Mesodermal cell (in vitro differentiated cells): ENCODE results near the gene RBFOX2.
"Not testable (repeated sequence)": the region's sequence is repeated elsewhere in the genome, so short reads cannot be mapped to it uniquely, and the experiment has no call there.

Experiments
- H3K27ac ChIP-seq: 2 replicates; pipeline ENCODE4 v1.7.0; 2013; ENCODE audit warnings: mild to moderate bottlenecking, low read depth, low read length, moderate library complexity; ENCODE audit not compliant: severe bottlenecking
- H3K36me3 ChIP-seq: 2 replicates; pipeline ENCODE4 v1.7.1; 2013; ENCODE audit warnings: mild to moderate bottlenecking, low read length, moderate library complexity; ENCODE audit not compliant: control insufficient read depth, insufficient read depth
- H3K4me1 ChIP-seq: one replicate; pipeline ENCODE4 v1.7.1; 2013; ENCODE audit warnings: mild to moderate bottlenecking, low read length; ENCODE audit not compliant: insufficient read depth, control insufficient read depth, poor library complexity, severe bottlenecking
- H3K4me3 ChIP-seq: 2 replicates; pipeline ENCODE4 v1.7.0; 2013; ENCODE audit warnings: low read length, control low read depth, mild to moderate bottlenecking; ENCODE audit not compliant: insufficient read depth, poor library complexity, severe bottlenecking; ENCODE audit errors: extremely low read depth
- H3K9me3 ChIP-seq: 2 replicates; pipeline ENCODE4 v1.7.1; 2013; ENCODE audit warnings: mild to moderate bottlenecking, low read length, moderate library complexity; ENCODE audit not compliant: control insufficient read depth
- WGBS, 2 experiments: methylation state at CpG; one replicate each; pipeline ENCODE4 v1.1.5; 2013; ENCODE audit warnings: missing lambda C conversion rate in 2 of 2; ENCODE audit not compliant: insufficient coverage in 2 of 2; 5-methylcytosine and 5-hydroxymethylcytosine counted together

Gene RBFOX2

GRCh38 chr22:35739931-35740380 lies 288.7 kb downstream of the RBFOX2 start:
- H3K9me3 ChIP-seq: no peaks in the 10 kb centered on the region
- no peak overlapping the region for H3K4me3 ChIP-seq
- 94 to 100% methylated on average over 2 to 3 of the region's 3 CpGs for WGBS, 2 experiments
- H3K27ac ChIP-seq: no peak overlapping the region
- H3K4me1 ChIP-seq: peaks cover 41% of the 10 kb centered on the region
- peaks cover 76% of the 10 kb centered on the region for H3K36me3 ChIP-seq

DNA sequence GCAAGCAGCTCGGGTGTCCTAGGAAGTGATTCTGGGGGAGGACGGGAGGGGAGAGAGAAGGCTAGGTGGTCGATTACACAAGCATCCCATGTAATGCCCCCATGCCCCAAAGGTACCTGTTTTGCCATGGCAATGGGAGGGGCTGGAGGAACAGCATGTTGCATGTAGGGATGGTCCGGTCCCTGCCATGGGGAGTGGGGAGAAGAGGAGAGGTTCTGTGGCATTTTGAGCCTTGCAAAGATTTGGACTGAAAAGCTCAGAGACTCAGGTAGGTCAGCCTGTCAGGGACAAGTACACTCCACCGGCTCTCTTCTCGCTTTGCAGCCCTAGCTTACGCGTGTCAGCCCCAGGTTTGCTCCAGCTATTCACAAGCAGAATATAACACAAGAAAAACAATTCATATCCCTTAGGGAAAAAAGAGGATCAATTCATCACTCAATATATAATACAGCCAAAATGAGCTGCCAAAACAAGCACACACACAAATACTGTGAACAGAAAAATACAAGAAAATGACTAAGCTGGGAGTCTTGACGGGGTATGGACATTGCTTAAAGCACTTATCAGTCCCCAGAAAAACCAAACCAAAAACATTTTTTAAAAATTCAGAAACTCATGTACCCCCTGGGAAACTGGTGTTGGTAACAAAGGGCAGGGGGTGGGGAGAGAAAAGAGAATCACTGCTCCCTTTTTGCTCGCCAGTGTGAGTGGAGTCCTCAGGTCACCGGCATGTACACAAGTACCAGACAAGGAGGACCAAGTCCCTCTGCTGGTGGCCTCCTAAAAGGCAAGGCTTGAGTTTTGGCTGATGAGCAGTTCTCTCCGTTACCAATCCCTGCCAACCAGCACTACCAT lies 289.3 kb downstream of the RBFOX2 start:
- H3K4me3 ChIP-seq: no peak overlapping the region
- peaks cover 37% of the 10 kb centered on the region for H3K4me1 ChIP-seq
- 88 to 97% methylated on average over 7 to 8 of the region's 12 CpGs for WGBS, 2 experiments
- no peaks in the 10 kb centered on the region for H3K9me3 ChIP-seq
- no peak overlapping the region for H3K27ac ChIP-seq
- H3K36me3 ChIP-seq: peaks cover 73% of the 10 kb centered on the region

DNA sequence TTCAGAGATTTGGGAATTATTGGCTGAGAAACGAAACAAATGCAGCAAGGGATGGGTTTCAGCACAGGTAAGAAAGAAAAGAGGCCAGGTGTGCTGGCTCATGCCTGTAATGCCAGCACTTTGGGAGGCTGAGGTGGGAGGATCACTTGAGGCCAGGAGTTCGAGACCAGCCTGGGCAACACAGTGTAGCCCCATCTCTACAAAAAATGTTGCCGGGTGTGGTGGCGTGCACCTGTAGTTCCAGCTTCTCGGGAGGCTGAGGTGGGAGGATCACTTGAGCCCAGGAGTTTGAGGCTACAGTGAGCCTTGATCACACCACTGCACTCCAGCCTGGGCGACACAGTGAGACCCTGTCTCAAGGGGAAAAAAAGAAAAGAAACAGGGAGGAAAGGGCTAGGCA lies 290.7 kb downstream of the RBFOX2 start:
- H3K4me3 ChIP-seq, H3K27ac ChIP-seq, H3K9me3 ChIP-seq: not testable (repeated sequence)
- Histone ChIP-seq H3K36me3 (peaks cover 62% of the 10 kb centered on the region), H3K4me1 (peaks cover 23% of the 10 kb centered on the region)
- WGBS, 2 experiments: 74 to 89% methylated on average over 2 to 3 of the region's 6 CpGs

- no peak overlapping the region for H3K27ac ChIP-seq
- H3K4me1 ChIP-seq: peaks cover 11% of the 10 kb centered on the region
- H3K4me3 ChIP-seq: no peak overlapping the region
- H3K36me3 ChIP-seq: peaks cover 57% of the 10 kb centered on the region
- 96 to 97% methylated on average over 11 to 12 of the region's 12 CpGs for WGBS, 2 experiments
- H3K9me3 ChIP-seq: no peaks in the 10 kb centered on the region
Observed at GRCh38 chr22:35736701-35737100, 291.9 kb downstream of the RBFOX2 start.

- H3K36me3 ChIP-seq: peaks cover 53% of the 10 kb centered on the region
- H3K9me3 ChIP-seq: no peaks in the 10 kb centered on the region
- H3K4me3 ChIP-seq: no peak overlapping the region
- H3K27ac ChIP-seq: no peak overlapping the region
- 91 to 98% methylated on average over 3 to 4 of the region's 5 CpGs for WGBS, 2 experiments
- peaks cover 6% of the 10 kb centered on the region for H3K4me1 ChIP-seq
Observed at GRCh38 chr22:35736166-35736565, 292.5 kb downstream of the RBFOX2 start.

DNA sequence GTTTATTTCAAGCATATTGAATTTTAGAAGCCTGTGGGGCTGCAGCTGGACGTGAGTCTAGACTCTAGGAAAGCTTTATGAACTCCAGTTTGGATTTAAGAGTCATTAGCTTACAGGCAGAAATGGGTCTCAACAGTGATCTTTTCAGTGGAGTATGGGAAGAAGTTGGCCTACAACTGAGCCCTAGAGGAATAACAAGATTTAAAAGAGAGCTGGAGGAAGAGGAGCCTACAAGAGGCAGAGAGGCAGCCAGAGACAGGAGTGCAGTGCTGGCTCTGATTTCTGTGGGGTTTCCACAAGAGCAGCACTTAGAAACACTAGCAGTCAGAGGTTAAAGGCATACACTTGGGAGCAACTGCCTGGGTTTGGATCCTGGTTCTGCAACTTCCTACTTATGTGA lies 293.1 kb downstream of the RBFOX2 start:
- Histone ChIP-seq H3K9me3 (no peaks in the 10 kb centered on the region), H3K36me3 (peaks cover 47% of the 10 kb centered on the region), H3K4me1 (peaks cover 2% of the 10 kb centered on the region), H3K27ac (no peak overlapping the region), H3K4me3 (no peak overlapping the region)
- 100% methylated on average over 1 of the region's 1 CpG; no CpG with 5 or more reads in 1 of the 2 experiments for WGBS, 2 experiments

DNA sequence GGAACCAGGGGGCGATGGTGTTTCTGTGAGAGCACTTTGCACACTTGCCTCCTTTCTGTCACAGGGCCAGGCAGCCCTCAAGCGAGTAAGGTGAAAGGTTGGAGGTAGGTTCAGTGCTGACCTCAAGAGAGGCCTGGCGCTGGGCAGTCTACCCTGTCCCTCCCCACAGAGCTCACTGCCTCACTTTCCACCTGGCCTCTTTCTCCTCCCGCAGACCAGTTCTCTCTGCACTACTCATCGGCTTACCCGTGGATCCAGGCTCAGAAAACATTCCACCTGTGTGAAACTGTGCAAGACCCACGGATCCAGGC lies 294.2 kb downstream of the RBFOX2 start:
- H3K9me3 ChIP-seq: no peaks in the 10 kb centered on the region
- H3K36me3 ChIP-seq: peaks cover 36% of the 10 kb centered on the region
- no peak overlapping the region for H3K4me3 ChIP-seq
- WGBS, 2 experiments: 43 to 88% methylated on average over 1 to 4 of the region's 7 CpGs
- H3K27ac ChIP-seq: no peak overlapping the region
- H3K4me1 ChIP-seq: no peaks in the 10 kb centered on the region

GRCh38 chr22:35733791-35734516 lies 294.7 kb downstream of the RBFOX2 start:
- 92 to 93% methylated on average over 6 to 7 of the region's 7 CpGs for WGBS, 2 experiments
- H3K9me3 ChIP-seq: no peaks in the 10 kb centered on the region
- peaks cover 31% of the 10 kb centered on the region for H3K36me3 ChIP-seq
- no peaks in the 10 kb centered on the region for H3K4me1 ChIP-seq
- no peak overlapping the region for H3K4me3 ChIP-seq
- H3K27ac ChIP-seq: no peak overlapping the region

- 98% methylated on average over 7 of the region's 10 CpGs for WGBS, 2 experiments
- Histone ChIP-seq H3K9me3 (no peaks in the 10 kb centered on the region), H3K4me1 (no peaks in the 10 kb centered on the region), H3K4me3 (no peak overlapping the region), H3K36me3 (peaks cover 22% of the 10 kb centered on the region), H3K27ac (no peak overlapping the region)
Observed at GRCh38 chr22:35733036-35733435, 295.6 kb downstream of the RBFOX2 start.

DNA sequence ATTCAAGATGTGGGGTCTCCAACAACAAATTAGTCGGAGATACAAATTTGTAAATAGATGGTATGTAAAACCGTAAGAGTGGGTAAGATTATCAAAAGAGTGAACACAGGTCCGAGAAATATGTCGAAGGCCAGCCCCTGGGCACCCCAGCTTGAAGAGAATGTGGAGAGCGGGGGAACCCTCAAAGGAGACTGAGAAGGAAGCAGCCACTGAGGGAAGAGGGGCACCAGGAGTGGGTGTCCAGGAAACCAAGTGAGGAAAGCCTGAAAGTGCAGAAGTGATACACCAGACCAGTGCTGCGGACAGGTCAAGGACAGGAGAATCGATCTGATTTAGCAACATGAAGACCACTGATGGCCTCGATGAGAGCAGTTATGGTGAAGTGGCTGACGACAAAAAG lies 296.5 kb downstream of the RBFOX2 start:
- Histone ChIP-seq H3K4me3 (no peak overlapping the region), H3K4me1 (no peaks in the 10 kb centered on the region), H3K36me3 (peaks cover 13% of the 10 kb centered on the region), H3K9me3 (no peaks in the 10 kb centered on the region), H3K27ac (no peak overlapping the region)
- WGBS, 2 experiments: 92 to 97% methylated on average over 7 to 9 of the region's 9 CpGs

- Histone ChIP-seq H3K4me1 (no peaks in the 10 kb centered on the region), H3K4me3 (no peak overlapping the region), H3K27ac (no peak overlapping the region), H3K9me3 (no peaks in the 10 kb centered on the region), H3K36me3 (peaks cover 6% of the 10 kb centered on the region)
- 83 to 88% methylated on average over 4 to 9 of the region's 10 CpGs for WGBS, 2 experiments
Observed at GRCh38 chr22:35731321-35731720, 297.3 kb downstream of the RBFOX2 start.
